Measurements from ENCODE around the gene NPAT.

- TF ChIP-seq CTCF (IDR thresholded peaks at IDR 0.05; ENCODE audit: low read depth, low read length, missing input control) (peak; percentile 60), ZBTB33 (IDR thresholded peaks at IDR 0.05) (peak; percentile 85), MAX (IDR thresholded peaks at IDR 0.05) (peak; percentile 89), EGR1 (IDR thresholded peaks at IDR 0.05; ENCODE audit: low read depth in 2 of 2) (peak in 1 of 2 donors; percentile 53), REST (IDR thresholded peaks at IDR 0.05) (peak; percentile 87), TAF1 (conservative IDR thresholded peaks at IDR 0.05) (peak; percentile 78)
Measured at GRCh38 chr11:108222574-108223347, at the start of gene NPAT, which contains the start of gene ATM.

All from liver (tissue), 3 donors.